ENCODE results near the gene PPP2R2C. TPM values are rescaled to one million over a fixed set of nuclear protein-coding genes. Genes with fewer than 3 reads are reported as not detected.

Gene PPP2R2C
- total RNA-seq, 2 donors from 2014 or later, result 0.05 to 0.35 TPM

- TF ChIP-seq CTCF (IDR thresholded peaks at IDR 0.05), result no peak
- no peaks in the 10 kb centered on the region for H3K9me3 ChIP-seq
- H3K4me1 ChIP-seq, result no peaks in the 10 kb centered on the region
- DNase-seq, result no peak
- no peak overlapping the region for H3K9ac ChIP-seq (ENCODE audit: low read depth in 2 of 2, low read length in 2 of 2)
- H3K4me3 ChIP-seq, result no peak overlapping the region
- H3K27ac ChIP-seq, result no peak overlapping the region
- intact Hi-C loops (cut with DNase I), result no loop called here
- H3K36me3 ChIP-seq, result no peaks in the 10 kb centered on the region
- H3K27me3 ChIP-seq, result no peaks in the 10 kb centered on the region
Observed at GRCh38 chr4:6409381-6409780, 63.0 kb downstream of the PPP2R2C start.

DNA sequence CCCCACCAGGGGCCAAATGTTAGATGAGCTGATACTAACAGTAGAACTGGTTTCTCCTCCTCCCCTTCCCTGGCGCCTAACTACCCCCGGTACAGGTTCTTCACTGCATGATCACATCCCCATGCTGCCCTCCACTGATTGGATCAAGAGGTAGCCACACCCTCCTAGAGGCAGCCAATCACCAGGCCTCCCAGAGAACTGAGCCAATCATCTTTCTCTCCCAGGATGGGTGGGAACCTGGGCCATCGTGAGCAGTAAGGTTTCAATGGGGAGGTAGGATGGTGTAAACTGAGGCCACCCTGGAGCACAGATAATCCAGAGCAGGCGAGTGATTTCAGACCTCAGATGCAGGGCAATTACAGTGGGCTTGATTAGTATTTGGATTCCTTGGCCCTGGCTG, 64.2 kb downstream of the PPP2R2C start:
- H3K27me3 ChIP-seq, result no peaks in the 10 kb centered on the region
- H3K4me3 ChIP-seq, result no peak overlapping the region
- no peak for DNase-seq
- H3K9me3 ChIP-seq, result no peaks in the 10 kb centered on the region
- H3K9ac ChIP-seq (ENCODE audit: low read depth in 2 of 2, low read length in 2 of 2), result no peak overlapping the region
- H3K36me3 ChIP-seq, result no peaks in the 10 kb centered on the region
- H3K27ac ChIP-seq, result no peak overlapping the region
- TF ChIP-seq CTCF (IDR thresholded peaks at IDR 0.05), result no peak
- intact Hi-C loops (cut with DNase I), result no loop called here
- H3K4me1 ChIP-seq, result no peaks in the 10 kb centered on the region

GRCh38 chr4:6405397-6405706, 67.1 kb downstream of the PPP2R2C start:
- H3K9me3 ChIP-seq, result no peaks in the 10 kb centered on the region
- no peaks in the 10 kb centered on the region for H3K4me1 ChIP-seq
- H3K36me3 ChIP-seq, result no peaks in the 10 kb centered on the region
- no peak for TF ChIP-seq CTCF (IDR thresholded peaks at IDR 0.05)
- H3K27me3 ChIP-seq, result no peaks in the 10 kb centered on the region
- no peak overlapping the region for H3K9ac ChIP-seq (ENCODE audit: low read depth in 2 of 2, low read length in 2 of 2)
- no peak for DNase-seq
- H3K27ac ChIP-seq, result no peak overlapping the region
- intact Hi-C loops (cut with DNase I), result no loop called here
- no peak overlapping the region for H3K4me3 ChIP-seq

- no peak for TF ChIP-seq CTCF (IDR thresholded peaks at IDR 0.05)
- Histone ChIP-seq H3K27me3 (no peaks in the 10 kb centered on the region), H3K4me3 (no peak overlapping the region), H3K27ac (no peak overlapping the region), H3K4me1 (no peaks in the 10 kb centered on the region), H3K36me3 (no peaks in the 10 kb centered on the region), H3K9me3 (no peaks in the 10 kb centered on the region), H3K9ac (ENCODE audit: low read depth in 2 of 2, low read length in 2 of 2) (no peak overlapping the region)
- DNase-seq, result no peak
- intact Hi-C loops (cut with DNase I), result no loop called here
Observed at GRCh38 chr4:6404611-6405396, 67.6 kb downstream of the PPP2R2C start.

DNA sequence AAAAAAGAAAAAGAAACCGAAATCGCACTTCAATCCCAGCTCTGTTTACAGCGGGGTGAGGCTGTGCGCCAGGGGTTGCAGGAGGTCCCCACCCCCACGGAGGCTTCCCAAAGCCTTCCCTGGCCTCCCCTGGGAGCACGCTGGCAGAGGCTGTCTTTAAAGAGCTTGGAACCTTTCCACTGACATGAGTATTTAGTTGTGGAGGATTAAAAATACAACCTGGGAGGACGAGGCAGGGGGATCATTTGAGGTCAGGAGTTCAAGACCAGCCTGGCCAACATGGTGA, 69.1 kb downstream of the PPP2R2C start:
- Histone ChIP-seq H3K4me3 (no peak overlapping the region), H3K4me1 (no peaks in the 10 kb centered on the region), H3K9ac (ENCODE audit: low read depth in 2 of 2, low read length in 2 of 2) (no peak overlapping the region), H3K27ac (no peak overlapping the region), H3K9me3 (no peaks in the 10 kb centered on the region), H3K27me3 (no peaks in the 10 kb centered on the region), H3K36me3 (no peaks in the 10 kb centered on the region)
- intact Hi-C loops (cut with DNase I), result no loop called here
- no peak for DNase-seq
- TF ChIP-seq CTCF (IDR thresholded peaks at IDR 0.05), result no peak
